ENCODE results near the gene PARP16. TPM values are rescaled to one million over a fixed set of nuclear protein-coding genes. Genes with fewer than 3 reads are reported as not detected.

The PARP16 gene
- total RNA-seq, 4 donors from 2014 or later: 2.6 to 3.3 (median 3.0) TPM

- peak within 1 kb of the TSS; percentile 64 to 70 (median 67) for H3K4me3 ChIP-seq
- peaks cover 7 to 8% of the 10 kb centered on the region in 2 donors for H3K4me1 ChIP-seq
- in situ Hi-C loops (cut with MboI; ENCODE audit: low sequenced_read_pairs in 4 of 4): no loop called here
- ATAC-seq (peak; percentile 90 to 91), DNase-seq (peak; percentile 61 to 72)
- intact Hi-C loops (cut with DNase I; ENCODE audit: low total_unique reads): loop anchor here (1.0 to 10.0 kb wide), 3 partner anchors 17 to 310 kb away; partner anchors contain the start of genes CLPX and INTS14
- no peaks in the 10 kb centered on the region for H3K9me3 ChIP-seq
- peak within 1 kb of the TSS; percentile 87 to 95 (median 91) for H3K27ac ChIP-seq
- no peaks in the 10 kb centered on the region for H3K27me3 ChIP-seq
- peak; percentile 97 to 99 for TF ChIP-seq POLR2A (IDR thresholded peaks at IDR 0.05)
- TF ChIP-seq CTCF (IDR thresholded peaks at IDR 0.05 in 4 of 5, conservative IDR thresholded peaks at IDR 0.05 in 1 of 5): peak; percentile 75 to 90 (median 85)
- no peaks in the 10 kb centered on the region for H3K36me3 ChIP-seq
Measured at GRCh38 chr15:65304381-65305149, 17.9 kb upstream of the PARP16 start, which contains the start of gene RNU5B-1. Gene RNU5B-1, plus strand, starts transcription at chr15:65304677.

- TF ChIP-seq CTCF (IDR thresholded peaks at IDR 0.05 in 4 of 5, conservative IDR thresholded peaks at IDR 0.05 in 1 of 5) (no peak), POLR2A (IDR thresholded peaks at IDR 0.05) (no peak)
- DNase-seq (peak; percentile 38 to 55), ATAC-seq (peak; percentile 64 to 78)
- intact Hi-C loops (cut with DNase I; ENCODE audit: low total_unique reads) (loop anchor here (1.0 to 10.0 kb wide), 3 partner anchors 17 to 311 kb away; partner anchors contain the start of genes CLPX and INTS14), in situ Hi-C loops (cut with MboI; ENCODE audit: low sequenced_read_pairs in 4 of 4) (no loop called here)
- Histone ChIP-seq H3K36me3 (no peaks in the 10 kb centered on the region), H3K27me3 (no peaks in the 10 kb centered on the region), H3K9me3 (no peaks in the 10 kb centered on the region), H3K4me3 (peak overlapping the region; percentile 64 to 70 (median 67)), H3K27ac (peak overlapping the region; percentile 87 to 95 (median 91)), H3K4me1 (peaks cover 5 to 7% of the 10 kb centered on the region in 2 donors)
Measured at GRCh38 chr15:65303687-65304380, 17.2 kb upstream of the PARP16 start.

- DNase-seq (no peak), ATAC-seq (no peak)
- H3K4me3 ChIP-seq: no peak overlapping the region
- in situ Hi-C loops (cut with MboI; ENCODE audit: low sequenced_read_pairs in 4 of 4) (no loop called here), intact Hi-C loops (cut with DNase I; ENCODE audit: low total_unique reads) (loop anchor here (10.0 kb wide), 1 partner anchor 313 kb away; the partner anchor contains the start of gene INTS14)
- H3K4me1 ChIP-seq: peaks cover 10 to 14% of the 10 kb centered on the region in 2 donors
- peak overlapping the region in 2 of 4 donors; percentile 5 to 89 for H3K27ac ChIP-seq
- no peaks in the 10 kb centered on the region for H3K36me3 ChIP-seq
- TF ChIP-seq CTCF (IDR thresholded peaks at IDR 0.05 in 4 of 5, conservative IDR thresholded peaks at IDR 0.05 in 1 of 5) (no peak), POLR2A (IDR thresholded peaks at IDR 0.05) (no peak)
- no peaks in the 10 kb centered on the region for H3K9me3 ChIP-seq
- H3K27me3 ChIP-seq: no peaks in the 10 kb centered on the region
Measured at GRCh38 chr15:65302061-65302460, 15.4 kb upstream of the PARP16 start.

- Histone ChIP-seq H3K27me3 (no peaks in the 10 kb centered on the region), H3K4me3 (no peak overlapping the region), H3K4me1 (peaks cover 16 to 18% of the 10 kb centered on the region in 2 donors), H3K36me3 (no peaks in the 10 kb centered on the region), H3K9me3 (no peaks in the 10 kb centered on the region), H3K27ac (no peak overlapping the region)
- TF ChIP-seq POLR2A (IDR thresholded peaks at IDR 0.05): no peak
- TF ChIP-seq CTCF (IDR thresholded peaks at IDR 0.05 in 4 of 5, conservative IDR thresholded peaks at IDR 0.05 in 1 of 5): no peak
- intact Hi-C loops (cut with DNase I; ENCODE audit: low total_unique reads): loop anchor here (10.0 kb wide), 1 partner anchor 314 kb away; the partner anchor contains the start of gene INTS14
- in situ Hi-C loops (cut with MboI; ENCODE audit: low sequenced_read_pairs in 4 of 4): no loop called here
- no peak for DNase-seq
- no peak for ATAC-seq
Measured at GRCh38 chr15:65300924-65301441, 14.3 kb upstream of the PARP16 start.
